Naive thymus-derived CD4-positive, alpha-beta T cell (primary cell): Measurements from ENCODE around the gene UBE2I. TPM values are rescaled to one million over a fixed set of nuclear protein-coding genes. Genes with fewer than 3 reads are reported as not detected.
A peak's percentile ranks its signal among the peaks of the same experiment; 100 is the strongest.

ENCODE experiments used
- ATAC-seq: fragments of 150-1000 bp; cut with Tn5 transposase; 2 replicates; pipeline ENCODE4 v1.10.0; 2021; ENCODE audit warnings: mild to moderate bottlenecking, moderate library complexity
- CTCF ChIA-PET: fragments of 350-600 bp; sonication (Branson Sonifier 250); formaldehyde crosslinking; loops from one replicate; lab custom pipeline; 2021; ENCODE audit warnings: antibody characterized with exemption; lab: Charles Lee
- POLR2A ChIA-PET: fragments of 350-600 bp; sonication (Branson Sonifier 250); formaldehyde crosslinking; loops from one replicate; lab custom pipeline; 2021; ENCODE audit warnings: antibody characterized with exemption, inconsistent platforms; lab: Charles Lee
- DNase-seq, 9 donors: peaks; one replicate each; pipeline versions ENCODE4 v3.0.0 to v3.0.0-alpha.2; 2020 to 2022; ENCODE audit warnings: mixed read lengths in 1 of 9
- H3K27ac ChIP-seq: one replicate; pipeline ENCODE4 v1.7.0; 2013; ENCODE audit warnings: mild to moderate bottlenecking, low read depth, low read length, moderate library complexity
- H3K27me3 ChIP-seq, 2 donors: one replicate each; pipeline ENCODE4 v1.7.0; 2013; ENCODE audit warnings: low read length in 2 of 2, mild to moderate bottlenecking in 2 of 2, moderate library complexity in 2 of 2; ENCODE audit not compliant: control insufficient read depth in 2 of 2, insufficient read depth in 2 of 2
- H3K36me3 ChIP-seq, 3 experiments: 1 replicate in 2 of 3; 2 replicates in 1 of 3; pipeline ENCODE4 v1.7.0; 2013; ENCODE audit warnings: low read length in 3 of 3, mild to moderate bottlenecking in 3 of 3, moderate library complexity in 1 of 3; ENCODE audit not compliant: insufficient read depth in 3 of 3, control insufficient read depth in 2 of 3
- H3K4me1 ChIP-seq, 2 donors: one replicate each; pipeline ENCODE4 v1.7.0; 2013; ENCODE audit warnings: low read length in 2 of 2, mild to moderate bottlenecking in 2 of 2, moderate library complexity in 1 of 2; ENCODE audit not compliant: control insufficient read depth in 2 of 2, insufficient read depth in 2 of 2
- H3K4me3 ChIP-seq: 2 replicates; pipeline ENCODE4 v1.7.0; 2013; ENCODE audit warnings: mild to moderate bottlenecking, low read length
- H3K9me3 ChIP-seq, 3 experiments: 1 replicate in 2 of 3; 2 replicates in 1 of 3; pipeline ENCODE4 v1.7.0; 2013; ENCODE audit warnings: low read length in 3 of 3; ENCODE audit not compliant: control insufficient read depth in 2 of 3
- H3K27ac Mint-ChIP-seq, 9 donors: one replicate each; pipeline ENCODE4 v1.8.0; 2020 to 2022; ENCODE audit warnings: mixed read lengths in 9 of 9, mild to moderate bottlenecking in 8 of 9, moderate library complexity in 5 of 9, inconsistent platforms in 2 of 9
- H3K27me3 Mint-ChIP-seq, 5 donors: one replicate each; pipeline ENCODE4 v1.8.0; 2021 to 2022; ENCODE audit warnings: mixed read lengths in 5 of 5, mild to moderate bottlenecking in 1 of 5
- H3K36me3 Mint-ChIP-seq, 5 donors: one replicate each; pipeline ENCODE4 v1.8.0; 2020 to 2022; ENCODE audit warnings: mixed read lengths in 5 of 5, mild to moderate bottlenecking in 3 of 5, inconsistent platforms in 1 of 5
- H3K4me1 Mint-ChIP-seq, 7 donors: one replicate each; pipeline ENCODE4 v1.8.0; 2020 to 2022; ENCODE audit warnings: mixed read lengths in 7 of 7, mild to moderate bottlenecking in 3 of 7, inconsistent platforms in 1 of 7
- H3K4me3 Mint-ChIP-seq, 10 donors: one replicate each; pipeline ENCODE4 v1.8.0; 2020 to 2022; ENCODE audit warnings: mild to moderate bottlenecking in 10 of 10, mixed read lengths in 10 of 10, moderate library complexity in 6 of 10, inconsistent platforms in 2 of 10
- H3K9me3 Mint-ChIP-seq, 11 donors: one replicate each; pipeline ENCODE4 v1.8.0; 2020 to 2022; ENCODE audit warnings: mixed read lengths in 11 of 11, mild to moderate bottlenecking in 4 of 11, inconsistent platforms in 1 of 11, moderate library complexity in 1 of 11
- intact Hi-C, 2 donors: fragments of 100-400 bp; cut with micrococcal nuclease; formaldehyde crosslinking; loops; one replicate each; pipeline ENCODE4 v1.15.1; 2023
- polyA plus RNA-seq, 2 donors: library from polyadenylated mRNA; unstranded; fragments of 300-500 nt; fragmentation: Illumina TruSeq; gene quantifications; one replicate each; pipeline ENCODE4 v1.2.3, GENCODE V29; 2021
- total RNA-seq, 6 experiments: library from RNA in 5 of 6; stranded (reverse) in 5 of 6; gene quantifications; 1 replicate in 5 of 6; 2 replicates in 1 of 6; pipeline ENCODE4 v1.2.3 and lab custom pipeline; 2021 to 2026

The UBE2I gene
- total and polyA plus RNA-seq, 7 experiments from 2014 or later: 67.2 to 277 (median 176) TPM

DNA sequence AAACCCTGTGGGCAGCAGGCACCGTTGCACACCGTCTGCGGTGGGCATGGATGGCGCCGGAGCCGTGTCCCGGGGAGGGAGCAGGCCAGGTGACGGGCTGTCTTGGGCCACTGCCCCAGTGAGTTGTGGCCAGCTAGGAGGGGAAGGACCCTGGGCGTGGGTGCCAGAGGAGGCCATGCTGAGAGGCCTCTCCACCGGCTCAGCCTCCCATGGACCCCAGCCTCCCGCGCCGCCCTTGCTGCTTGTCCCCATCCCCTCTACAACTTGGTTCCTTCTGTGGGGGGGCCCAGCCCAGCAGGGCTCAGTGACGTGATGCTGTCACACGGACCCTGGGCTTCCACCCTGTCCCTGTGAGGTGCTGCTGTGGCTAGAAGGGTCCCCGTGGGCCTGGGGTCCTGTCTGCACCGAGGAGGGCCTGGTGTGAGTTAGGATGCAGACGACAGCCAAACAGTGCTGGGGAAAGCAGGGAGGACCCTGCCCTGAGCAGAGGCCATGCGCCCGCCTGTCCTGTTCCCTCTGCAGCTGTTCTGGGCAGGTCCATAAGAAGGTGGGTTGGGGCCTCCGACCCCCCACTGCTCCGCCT lies 11.3 kb downstream of the UBE2I start:
- peaks cover 4 to 48% (median 19%) of the 10 kb centered on the region in 5 donors for H3K36me3 Mint-ChIP-seq
- Histone ChIP-seq H3K4me3 (no peak overlapping the region), H3K27me3 (no peaks in the 10 kb centered on the region), H3K27ac (no peak overlapping the region), H3K36me3 (peaks cover 22 to 98% (median 41%) of the 10 kb centered on the region in 3 experiments), H3K9me3 (no peaks in the 10 kb centered on the region), H3K4me1 (no peaks in the 10 kb centered on the region)
- H3K27ac Mint-ChIP-seq: no peak overlapping the region
- peaks cover 0 to 2% (median 0%) of the 10 kb centered on the region in 11 donors for H3K9me3 Mint-ChIP-seq
- ATAC-seq: no peak
- ChIA-PET POLR2A (no interaction called here), CTCF (interaction anchor here (0.7 kb wide), 1 partner anchor 264 kb away, joined by 3 read pairs; no protein-coding TSS in a partner anchor)
- peaks cover 0 to 6% (median 0%) of the 10 kb centered on the region in 7 donors for H3K4me1 Mint-ChIP-seq
- DNase-seq: no peak
- intact Hi-C loops: no loop called here
- no peak overlapping the region for H3K4me3 Mint-ChIP-seq
- no peaks in the 10 kb centered on the region for H3K27me3 Mint-ChIP-seq

GRCh38 chr16:1322407-1322806 lies 13.0 kb downstream of the UBE2I start:
- Histone ChIP-seq H3K27me3 (no peaks in the 10 kb centered on the region), H3K27ac (no peak overlapping the region), H3K36me3 (peaks cover 13 to 86% (median 31%) of the 10 kb centered on the region in 3 experiments), H3K9me3 (no peaks in the 10 kb centered on the region), H3K4me1 (no peaks in the 10 kb centered on the region), H3K4me3 (no peak overlapping the region)
- ATAC-seq (no peak), DNase-seq (no peak)
- no peak overlapping the region for H3K4me3 Mint-ChIP-seq
- no peak overlapping the region for H3K27ac Mint-ChIP-seq
- intact Hi-C loops: no loop called here
- H3K4me1 Mint-ChIP-seq: peaks cover 0 to 5% (median 0%) of the 10 kb centered on the region in 7 donors
- ChIA-PET POLR2A (no interaction called here), CTCF (interaction anchor here (0.7 kb wide), 1 partner anchor 1227 kb away, joined by 4 read pairs; no protein-coding TSS in a partner anchor)
- peaks cover 4 to 41% (median 19%) of the 10 kb centered on the region in 5 donors for H3K36me3 Mint-ChIP-seq
- H3K9me3 Mint-ChIP-seq: no peaks in the 10 kb centered on the region
- H3K27me3 Mint-ChIP-seq: no peaks in the 10 kb centered on the region

DNA sequence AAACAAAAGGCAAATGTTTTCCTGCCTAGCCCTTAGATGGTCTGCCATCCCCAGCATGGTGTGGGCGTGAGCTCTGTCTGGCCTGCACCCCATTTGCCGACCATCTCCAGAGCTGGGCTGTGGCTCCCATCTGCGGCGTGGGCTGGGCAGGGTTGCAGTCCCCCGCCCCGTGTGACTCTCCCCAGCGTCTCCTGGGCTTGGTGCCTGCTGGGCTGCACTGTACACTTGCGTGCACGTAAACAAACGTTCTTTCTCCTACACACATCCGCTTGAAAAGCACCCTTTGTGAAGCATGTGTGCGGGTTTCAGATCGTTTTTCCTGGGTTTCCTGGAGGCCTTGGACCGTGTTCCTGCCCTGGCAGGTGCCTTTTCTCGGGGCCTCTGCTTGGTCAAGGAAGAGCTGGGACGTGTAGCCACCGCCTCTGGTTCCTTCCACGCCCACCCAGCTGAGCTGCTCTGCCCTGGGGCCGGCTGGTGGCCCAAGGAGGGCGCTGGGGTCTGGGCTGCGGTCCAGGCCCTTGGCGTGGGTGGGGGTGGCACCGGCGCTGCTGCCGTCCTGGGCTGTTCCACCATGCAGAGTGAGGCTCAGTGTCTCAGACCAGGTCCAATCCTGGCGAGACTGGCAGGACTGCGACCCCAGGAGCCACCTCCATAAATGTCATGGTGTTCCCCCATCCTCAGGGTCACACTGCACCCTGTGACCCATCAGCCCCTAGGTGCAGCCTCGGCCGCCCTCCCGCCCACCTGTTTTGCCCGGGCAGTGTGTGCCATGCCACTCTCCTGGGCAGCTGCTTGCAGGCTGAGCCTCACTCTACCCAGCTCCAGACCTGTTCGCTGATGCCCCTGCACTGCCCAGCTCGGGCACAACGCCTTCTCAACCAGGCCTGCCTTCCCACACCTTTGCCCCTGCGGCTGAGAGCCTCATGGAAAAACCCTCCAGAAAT lies 14.1 kb downstream of the UBE2I start:
- no peak overlapping the region for H3K4me3 ChIP-seq
- ATAC-seq (no peak), DNase-seq (no peak)
- Mint-ChIP-seq H3K36me3 (peaks cover 0 to 29% (median 11%) of the 10 kb centered on the region in 5 donors), H3K27me3 (no peaks in the 10 kb centered on the region), H3K4me1 (peaks cover 0 to 4% (median 0%) of the 10 kb centered on the region in 7 donors), H3K27ac (no peak overlapping the region), H3K9me3 (no peaks in the 10 kb centered on the region), H3K4me3 (no peak overlapping the region)
- CTCF ChIA-PET: no interaction called here
- H3K9me3 ChIP-seq: no peaks in the 10 kb centered on the region
- H3K36me3 ChIP-seq: peaks cover 9 to 74% (median 24%) of the 10 kb centered on the region in 3 experiments
- no peaks in the 10 kb centered on the region for H3K4me1 ChIP-seq
- intact Hi-C loops: no loop called here
- H3K27ac ChIP-seq: no peak overlapping the region
- no peaks in the 10 kb centered on the region for H3K27me3 ChIP-seq
- POLR2A ChIA-PET: no interaction called here

GRCh38 chr16:1324286-1324826 lies 14.9 kb downstream of the UBE2I start:
- Mint-ChIP-seq H3K4me3 (no peak overlapping the region), H3K27me3 (no peaks in the 10 kb centered on the region), H3K9me3 (no peaks in the 10 kb centered on the region), H3K4me1 (peaks cover 0 to 4% (median 0%) of the 10 kb centered on the region in 7 donors), H3K27ac (no peak overlapping the region), H3K36me3 (peaks cover 0 to 28% (median 9%) of the 10 kb centered on the region in 5 donors)
- no peak overlapping the region for H3K27ac ChIP-seq
- intact Hi-C loops: no loop called here
- H3K4me3 ChIP-seq: no peak overlapping the region
- no peaks in the 10 kb centered on the region for H3K4me1 ChIP-seq
- no peak for ATAC-seq
- POLR2A ChIA-PET: no interaction called here
- H3K36me3 ChIP-seq: peaks cover 5 to 66% (median 20%) of the 10 kb centered on the region in 3 experiments
- CTCF ChIA-PET: no interaction called here
- H3K27me3 ChIP-seq: no peaks in the 10 kb centered on the region
- DNase-seq: no peak
- H3K9me3 ChIP-seq: no peaks in the 10 kb centered on the region

- Histone ChIP-seq H3K9me3 (peaks cover 0 to 5% (median 0%) of the 10 kb centered on the region in 3 experiments), H3K4me3 (no peak overlapping the region), H3K36me3 (peaks cover 0 to 57% (median 11%) of the 10 kb centered on the region in 3 experiments), H3K4me1 (no peaks in the 10 kb centered on the region), H3K27me3 (no peaks in the 10 kb centered on the region), H3K27ac (no peak overlapping the region)
- Mint-ChIP-seq H3K4me3 (no peak overlapping the region), H3K9me3 (no peaks in the 10 kb centered on the region), H3K27ac (no peak overlapping the region), H3K27me3 (no peaks in the 10 kb centered on the region), H3K4me1 (peaks cover 0 to 4% (median 0%) of the 10 kb centered on the region in 7 donors), H3K36me3 (peaks cover 0 to 24% (median 7%) of the 10 kb centered on the region in 5 donors)
- ATAC-seq: no peak
- ChIA-PET CTCF (no interaction called here), POLR2A (interaction anchor here (1.1 kb wide), 1 partner anchor 14 kb away, joined by 3 read pairs; no protein-coding TSS in a partner anchor)
- intact Hi-C loops: no loop called here
- no peak for DNase-seq
Observed at GRCh38 chr16:1325261-1325660, 15.8 kb downstream of the UBE2I start.

GRCh38 chr16:1325673-1326371 lies 16.4 kb downstream of the UBE2I start:
- no peaks in the 10 kb centered on the region for H3K27me3 ChIP-seq
- ChIA-PET CTCF (no interaction called here), POLR2A (interaction anchor here (0.8 to 1.1 kb wide), 2 partner anchors 10 to 14 kb away, joined by 3 read pairs; no protein-coding TSS in a partner anchor)
- Mint-ChIP-seq H3K9me3 (no peaks in the 10 kb centered on the region), H3K36me3 (peaks cover 0 to 24% (median 6%) of the 10 kb centered on the region in 5 donors), H3K27ac (no peak overlapping the region), H3K27me3 (peaks cover 0 to under 1% (median 0%) of the 10 kb centered on the region in 5 donors), H3K4me1 (peaks cover 0 to 4% (median 0%) of the 10 kb centered on the region in 7 donors), H3K4me3 (no peak overlapping the region)
- no peak overlapping the region for H3K27ac ChIP-seq
- intact Hi-C loops: no loop called here
- no peak overlapping the region for H3K4me3 ChIP-seq
- H3K36me3 ChIP-seq: peaks cover 0 to 52% (median 5%) of the 10 kb centered on the region in 3 experiments
- ATAC-seq (peak; percentile 28), DNase-seq (no peak)
- H3K4me1 ChIP-seq: no peaks in the 10 kb centered on the region
- peaks cover 0 to 10% (median 0%) of the 10 kb centered on the region in 3 experiments for H3K9me3 ChIP-seq
